ENCODE results near the gene RHNO1.

The RHNO1 gene

GRCh38 chr12:2877047-2877952, at the start of gene RHNO1, which contains the start of gene FOXM1:
Gene RHNO1 (plus strand): TSS chr12:2877223. CDS start chr12:2885367, 8,144 bp downstream.
Gene FOXM1 (minus strand): TSS chr12:2877174. CDS start chr12:2874478, 2,696 bp downstream.
- DNase-seq: peak; percentile 83 to 89

- DNase-seq: no peak
Measured at GRCh38 chr12:2829275-2829674, 47.7 kb upstream of the RHNO1 start.

GRCh38 chr12:2832550-2833127, 44.4 kb upstream of the RHNO1 start:
- no peak for DNase-seq

GRCh38 chr12:2833327-2833726, 43.7 kb upstream of the RHNO1 start:
- no peak for DNase-seq

DNA sequence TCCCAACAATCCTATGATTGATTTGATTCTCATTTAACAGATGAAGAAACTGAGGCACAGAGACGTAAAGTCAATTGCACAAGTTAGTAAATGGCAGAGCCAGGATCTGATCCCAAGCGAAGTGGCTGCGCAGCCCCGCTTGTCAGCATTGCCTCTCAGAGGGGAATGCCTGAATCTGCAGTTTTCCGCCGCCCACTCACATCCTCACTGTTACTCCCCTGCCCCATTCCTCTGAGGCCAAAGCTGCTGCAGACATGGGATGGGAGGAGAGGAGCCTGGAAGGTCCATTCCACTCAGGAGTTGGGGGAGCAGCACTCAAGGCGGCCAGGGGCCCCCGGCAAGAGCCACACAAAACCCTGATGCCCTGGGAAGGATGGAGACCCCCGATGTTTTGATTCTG, 43.2 kb upstream of the RHNO1 start:
- no peak for DNase-seq

GRCh38 chr12:2834581-2835491, 42.2 kb upstream of the RHNO1 start, which contains the start of gene NRIP2:
Gene NRIP2 (minus strand): TSS chr12:2835035. CDS start chr12:2834983, 52 bp downstream.
- peak in 1 of 2 experiments; percentile 49 for DNase-seq

DNA sequence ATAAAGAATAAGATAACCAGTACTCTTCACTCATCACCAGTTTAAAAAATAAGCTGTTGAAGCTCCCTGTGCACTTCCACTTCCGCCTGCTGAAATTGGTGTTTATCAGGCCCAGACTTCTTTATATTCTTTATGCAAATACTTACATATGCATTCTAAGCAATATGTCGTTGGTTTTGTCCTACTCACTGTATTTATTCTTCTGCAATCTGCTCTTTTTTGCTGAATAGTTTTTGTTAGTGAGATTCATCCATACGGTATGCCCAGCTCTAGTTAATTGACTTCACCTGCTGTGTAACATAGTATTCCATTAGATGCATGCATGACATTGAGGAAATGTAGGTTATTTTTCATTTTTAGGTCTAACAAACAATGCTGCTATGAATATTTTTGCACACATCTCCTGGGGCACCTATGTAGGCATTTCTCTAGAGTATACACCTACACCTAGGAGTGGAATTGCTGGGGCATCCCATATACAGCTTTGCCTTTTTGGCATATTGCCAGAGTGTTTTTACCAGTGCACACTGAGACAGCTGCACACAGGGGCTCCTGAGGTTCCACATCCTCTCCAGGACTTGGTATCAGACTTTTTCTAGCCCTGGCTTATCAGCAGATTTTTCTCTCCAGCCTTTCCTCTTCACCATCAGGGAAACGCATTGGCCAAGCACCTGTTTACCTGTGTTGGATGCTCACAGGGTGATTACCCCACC, 41.2 kb upstream of the RHNO1 start:
- peak in 1 of 2 experiments; percentile 25 for DNase-seq

- no peak for DNase-seq
Measured at GRCh38 chr12:2836574-2836973, 40.4 kb upstream of the RHNO1 start.

DNA sequence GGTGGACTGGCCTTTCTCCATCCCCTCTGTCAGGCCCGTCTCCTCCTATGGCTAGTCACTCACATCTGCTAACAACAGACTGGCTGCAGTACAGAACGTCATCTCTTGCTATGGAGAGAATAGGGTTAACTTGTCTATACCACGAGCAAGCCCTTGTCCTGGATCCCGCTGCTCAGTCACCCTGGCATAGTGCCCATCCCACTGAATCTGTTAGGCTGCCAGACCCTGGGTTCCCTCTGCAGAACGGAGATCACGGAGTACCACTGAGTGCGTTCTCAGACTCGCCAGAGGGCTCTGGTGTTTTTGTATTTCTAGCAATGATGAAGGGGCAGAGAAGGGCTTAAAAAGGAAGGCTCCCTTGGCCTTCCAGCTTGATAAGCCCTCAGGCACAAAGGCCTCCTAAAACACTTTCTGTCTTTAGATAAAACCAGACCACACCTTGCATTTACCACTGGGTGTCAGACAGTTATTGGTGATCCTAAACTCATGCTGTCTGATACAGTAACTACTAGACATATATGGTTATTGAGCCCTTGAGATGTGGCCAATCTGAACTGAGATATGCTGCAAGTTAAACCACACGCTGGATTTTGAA, 35.9 kb upstream of the RHNO1 start:
- DNase-seq: peak in 1 of 2 experiments; percentile 16

DNA sequence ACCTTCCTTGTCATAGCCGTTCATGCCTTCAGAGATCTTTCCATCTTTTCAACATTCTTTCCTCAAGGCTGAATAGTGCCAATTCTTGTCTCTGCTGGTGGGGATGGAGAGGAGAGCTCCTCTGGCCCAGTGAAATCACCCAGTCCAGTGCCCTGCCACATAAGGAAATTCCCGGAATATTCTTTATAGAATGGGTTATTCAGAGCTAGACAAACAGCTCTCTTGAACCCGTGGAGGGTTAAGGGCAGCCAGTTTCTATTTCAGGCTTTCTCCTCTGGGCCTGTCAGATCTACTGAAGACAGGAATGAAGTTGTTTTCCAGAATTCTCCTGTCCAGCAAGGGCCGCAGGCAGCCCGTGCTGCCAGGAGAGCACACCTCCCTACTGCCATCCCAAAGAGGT, 34.1 kb upstream of the RHNO1 start:
- DNase-seq: no peak

- DNase-seq: no peak
Measured at GRCh38 chr12:2844786-2845185, 32.2 kb upstream of the RHNO1 start.

GRCh38 chr12:2845280-2845679, 31.7 kb upstream of the RHNO1 start:
- no peak for DNase-seq

- DNase-seq: no peak
Measured at GRCh38 chr12:2851931-2852330, 25.1 kb upstream of the RHNO1 start.

DNA sequence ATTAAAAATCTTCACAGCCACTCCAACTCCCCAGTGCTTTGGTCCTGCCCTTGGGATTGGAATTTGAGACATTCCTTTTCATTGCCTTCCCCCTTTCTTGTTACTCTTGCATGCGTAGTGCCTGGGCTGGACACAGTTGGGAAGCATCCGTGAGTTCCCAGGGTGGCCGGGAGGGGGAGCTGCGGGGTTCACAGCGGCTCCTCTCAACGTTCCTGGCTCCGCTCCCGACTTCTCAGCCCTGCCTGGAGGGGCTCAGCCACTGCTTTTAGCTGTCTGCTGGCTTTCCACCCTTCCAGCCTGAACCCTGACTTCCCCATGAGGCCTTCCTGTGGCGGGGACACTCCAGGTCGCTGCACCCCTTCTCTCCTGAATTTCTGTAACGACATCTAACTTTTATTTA, 23.4 kb upstream of the RHNO1 start:
- DNase-seq: peak; percentile 35 to 53

- no peak for DNase-seq
Measured at GRCh38 chr12:2854669-2855453, 22.2 kb upstream of the RHNO1 start.

- DNase-seq: no peak
Measured at GRCh38 chr12:2855546-2855945, 21.5 kb upstream of the RHNO1 start.

GRCh38 chr12:2856051-2856450, 21.0 kb upstream of the RHNO1 start:
- no peak for DNase-seq

- DNase-seq: no peak
Measured at GRCh38 chr12:2857021-2857431, 20.0 kb upstream of the RHNO1 start, which contains the start of gene TEX52. Gene TEX52 (minus strand): TSS chr12:2857039. CDS start chr12:2857026, 13 bp downstream.

DNA sequence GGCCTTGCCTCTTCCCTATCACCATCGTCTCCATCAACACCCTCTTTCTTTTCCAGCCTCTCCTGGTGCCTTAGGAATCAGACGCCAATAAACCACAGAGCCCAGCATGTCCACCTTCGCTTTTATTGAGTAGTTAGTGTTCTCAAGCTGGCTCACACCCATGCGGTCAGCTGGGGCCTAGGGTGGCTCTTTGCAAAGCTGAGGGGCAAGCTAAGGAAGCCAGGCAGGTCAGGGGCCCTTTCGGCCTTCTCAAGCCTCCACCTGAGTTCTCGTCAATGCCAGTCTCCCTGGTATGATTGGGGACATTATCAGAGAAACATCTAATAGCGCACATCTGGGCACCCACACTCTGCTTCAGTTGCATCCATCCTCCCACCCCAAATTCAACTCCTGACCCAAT, 19.4 kb upstream of the RHNO1 start:
- no peak for DNase-seq

DNA sequence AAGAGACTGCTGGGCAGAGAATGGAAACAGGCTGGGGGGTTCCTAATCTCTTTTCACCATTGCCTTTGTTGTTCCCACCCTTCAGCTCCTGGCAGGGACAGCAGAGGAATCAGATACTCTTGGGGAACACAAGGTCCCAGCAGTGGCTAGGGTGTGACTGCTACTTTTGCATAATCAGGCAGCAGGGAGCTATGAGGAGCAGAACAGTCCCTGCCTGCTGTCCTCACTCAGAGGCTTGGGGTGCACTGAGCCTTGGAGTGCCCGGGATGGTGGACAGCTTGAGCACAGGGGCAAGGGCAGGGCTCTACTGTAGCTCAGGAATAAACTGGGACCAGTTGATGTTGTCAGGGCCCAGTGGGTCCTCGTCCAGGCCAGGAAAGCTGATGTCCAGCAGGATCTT, 18.7 kb upstream of the RHNO1 start:
- no peak for DNase-seq

DNA sequence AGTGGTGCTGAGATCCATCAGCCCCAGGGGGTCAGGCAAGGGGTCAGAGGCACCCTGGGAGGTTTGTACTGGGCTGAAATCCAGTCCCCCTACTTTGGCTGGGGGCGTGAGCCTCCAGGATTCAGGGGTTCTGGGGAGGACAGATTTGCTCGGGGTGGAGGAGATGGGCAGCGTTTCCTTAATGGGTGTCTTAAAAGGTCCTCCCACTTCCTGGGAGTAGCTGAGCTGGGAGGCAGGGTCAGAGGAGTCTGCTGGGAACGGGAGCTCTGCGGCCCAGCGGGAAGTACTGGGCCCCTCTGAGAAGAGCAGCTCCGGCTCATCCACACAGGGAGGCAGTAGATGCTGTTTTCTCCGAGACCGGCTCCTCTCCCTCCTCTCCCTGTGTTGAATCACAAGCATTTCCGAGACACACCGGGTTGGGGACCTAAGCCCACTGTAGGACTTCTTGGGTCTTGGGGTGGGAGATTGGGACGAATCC, 18.0 kb upstream of the RHNO1 start:
- no peak for DNase-seq

Measured in NCI-H2081 (cell line).